Measurements from ENCODE around the gene GNS.

GNS gene

DNA sequence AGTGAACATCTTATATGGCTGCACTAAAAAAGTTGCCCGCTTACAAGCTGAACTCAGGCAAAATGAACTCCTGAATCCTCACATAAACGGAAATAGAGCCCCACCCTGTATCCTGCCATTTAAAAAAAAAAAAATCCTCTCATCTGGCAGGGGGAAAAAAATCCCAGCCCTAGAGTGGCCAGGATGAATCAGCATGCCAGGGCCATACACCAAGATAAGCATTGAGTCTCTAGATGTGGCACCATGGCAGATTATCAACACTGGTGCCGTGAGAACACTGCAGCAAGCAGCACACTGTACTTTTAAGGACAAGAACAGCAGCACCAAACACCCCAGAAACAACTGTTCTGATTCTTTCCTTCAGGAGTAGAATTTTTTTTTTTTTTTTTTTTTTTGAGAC, 83.4 kb downstream of the GNS start:
- no peak for DNase-seq (ENCODE audit: low read depth in 2 of 3, low spot score in 2 of 3)

DNA sequence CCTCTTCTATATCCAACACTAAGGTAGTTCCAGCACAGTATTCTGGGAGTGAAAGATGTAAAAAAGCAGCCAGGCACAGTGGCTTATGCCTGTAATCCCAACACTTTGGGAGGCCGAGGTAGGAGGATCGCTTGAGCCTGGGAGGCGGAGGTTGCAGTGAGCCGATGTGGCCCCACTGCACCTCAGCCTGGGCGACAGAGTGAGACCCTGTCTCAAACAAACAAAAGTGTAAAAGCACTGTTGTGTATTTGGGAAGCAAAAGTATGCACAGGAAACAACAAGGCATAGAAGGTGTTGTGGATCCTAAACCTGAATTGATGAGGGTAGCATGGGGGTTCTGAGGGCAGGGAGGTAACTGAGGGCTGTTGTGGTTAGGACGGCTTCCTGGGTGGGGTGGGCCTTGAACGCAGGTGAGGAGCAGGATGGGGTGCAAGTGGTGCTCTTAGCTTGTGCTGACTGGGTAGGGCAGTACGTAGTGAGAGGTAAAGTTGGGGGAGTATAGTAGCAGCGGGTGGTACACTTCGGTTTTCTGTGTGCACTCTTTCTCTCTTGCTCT, 84.8 kb downstream of the GNS start:
- DNase-seq (ENCODE audit: low read depth in 2 of 3, low spot score in 2 of 3) = no peak

DNA sequence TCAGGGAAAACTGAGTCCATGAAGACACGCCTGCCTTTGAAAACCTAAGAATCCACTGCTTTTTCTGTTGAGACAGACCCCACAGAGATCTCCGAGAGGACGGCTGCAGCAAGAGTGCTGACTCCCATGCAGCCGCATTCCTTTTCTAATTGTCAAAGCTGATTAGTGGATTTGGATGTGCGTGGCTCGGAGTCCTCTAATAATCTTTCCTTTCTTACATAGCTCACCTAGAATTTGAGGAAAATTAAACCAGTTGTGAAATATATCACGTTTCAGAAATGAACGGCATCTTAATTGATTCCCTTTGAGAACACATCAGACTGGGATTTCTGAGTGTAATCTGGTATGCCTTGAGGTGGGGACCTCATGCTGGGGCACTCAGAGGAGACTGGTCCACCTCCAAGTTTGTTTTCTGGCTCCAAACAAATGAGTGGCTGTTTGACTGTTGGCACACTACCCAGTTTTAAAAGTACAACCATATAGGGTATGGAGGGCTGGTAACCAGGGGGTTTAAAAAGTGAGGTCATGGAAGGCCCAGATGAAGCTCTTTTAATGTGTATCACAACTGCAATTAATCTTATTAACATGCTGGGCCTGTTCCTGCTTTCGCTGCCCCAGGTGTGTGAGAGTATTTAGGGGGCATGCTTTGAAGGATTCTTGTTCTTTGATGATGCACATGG, 85.6 kb downstream of the GNS start:
- no peak for DNase-seq (ENCODE audit: low read depth in 2 of 3, low spot score in 2 of 3)

DNA sequence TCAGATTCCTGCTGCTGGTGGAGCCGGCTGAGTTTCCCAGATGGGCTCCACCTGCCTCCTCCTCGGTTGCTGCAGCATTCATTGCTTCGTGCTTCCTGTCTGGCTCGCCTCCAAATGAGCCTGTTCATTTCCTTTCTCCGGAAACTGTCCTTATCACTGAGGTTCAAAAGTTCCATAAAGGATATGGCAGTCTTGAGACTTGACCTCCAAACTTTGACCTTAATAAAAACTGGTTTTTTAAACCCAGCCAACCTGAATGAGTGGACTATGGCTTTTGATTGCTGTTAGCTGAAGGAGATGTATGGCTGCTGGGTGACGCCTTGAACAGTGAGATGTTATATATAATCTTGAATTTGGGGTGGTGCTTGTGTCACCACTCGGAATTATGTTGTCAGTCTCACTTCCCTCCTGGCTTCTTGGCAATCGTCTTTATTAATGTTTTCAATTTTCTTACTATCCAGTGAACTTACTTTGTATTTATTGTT, 86.2 kb downstream of the GNS start:
- no peak for DNase-seq (ENCODE audit: low read depth in 2 of 3, low spot score in 2 of 3)

DNA sequence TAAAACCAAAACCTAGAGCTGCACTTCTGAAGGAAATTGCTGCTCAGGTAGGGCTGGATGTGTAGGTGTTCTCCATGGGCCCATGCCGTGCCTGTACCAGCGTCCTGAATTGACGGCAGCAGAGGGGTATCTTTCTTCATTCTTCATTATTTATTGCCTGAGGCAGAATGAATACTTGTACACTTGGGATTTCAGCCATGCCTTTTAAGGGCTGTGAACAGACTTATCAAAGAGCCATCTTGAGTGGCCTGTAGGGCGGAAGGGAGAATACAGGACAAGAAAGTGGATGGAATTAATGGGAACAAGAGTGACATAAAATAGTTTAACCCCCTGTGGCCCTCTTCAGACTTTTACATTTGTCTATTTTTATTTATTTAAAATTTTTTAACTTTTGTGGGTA, 87.5 kb downstream of the GNS start:
- DNase-seq (ENCODE audit: low read depth in 2 of 3, low spot score in 2 of 3) = no peak

DNA sequence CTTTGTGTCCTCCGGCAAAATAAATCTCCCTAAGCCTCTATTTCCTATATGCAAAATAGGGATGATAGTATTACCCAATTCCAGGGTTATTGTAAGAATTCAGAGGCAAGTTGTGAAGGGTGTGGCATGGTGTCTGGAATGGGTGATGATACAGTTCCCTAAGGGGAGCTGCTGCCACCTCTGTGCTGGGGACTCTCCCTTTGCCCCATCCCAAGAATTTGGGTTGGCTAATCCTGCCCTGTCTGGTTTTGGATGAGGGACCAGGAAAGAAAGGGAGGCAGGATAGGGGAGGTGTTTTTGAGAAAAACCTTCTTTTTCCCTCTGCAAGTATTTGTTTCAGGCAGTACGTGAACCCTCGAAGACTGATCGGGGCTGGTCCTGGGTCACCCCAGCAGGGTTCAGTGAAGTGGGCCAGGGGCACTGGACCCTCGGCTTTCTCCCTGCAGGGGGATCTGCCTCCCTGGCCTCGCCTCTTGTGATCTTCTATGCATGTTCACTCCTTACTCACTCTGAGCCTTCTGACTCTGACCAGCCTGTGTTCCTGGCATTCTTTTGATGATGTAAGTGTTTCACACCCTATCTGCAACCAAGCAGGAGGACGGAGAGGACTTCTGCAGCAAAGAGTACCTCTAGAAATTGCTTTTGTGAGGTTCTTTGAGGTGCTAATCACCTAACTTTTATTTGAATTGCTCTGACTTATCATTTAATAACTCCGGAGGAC, 88.1 kb downstream of the GNS start:
- no peak for DNase-seq (ENCODE audit: low read depth in 2 of 3, low spot score in 2 of 3)

DNA sequence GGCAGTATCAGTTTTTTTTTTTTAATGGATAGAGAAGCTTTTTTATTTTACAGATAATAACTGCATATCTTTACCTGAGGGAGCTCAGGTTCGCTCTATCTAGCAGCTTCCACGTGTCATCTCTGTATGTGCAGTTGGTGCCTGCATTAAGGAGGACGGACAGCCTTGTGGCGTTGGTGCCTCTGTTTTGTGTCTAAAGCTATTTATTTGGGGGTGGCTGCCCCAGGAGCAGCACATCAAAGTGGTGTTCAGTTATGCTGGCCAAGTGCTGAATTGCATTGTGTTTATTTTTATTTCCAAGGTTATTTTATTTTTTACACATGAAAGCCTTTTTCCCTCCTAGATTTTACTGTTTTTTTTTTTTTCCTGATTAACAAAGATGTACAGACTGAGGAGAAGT, 89.2 kb downstream of the GNS start:
- no peak for DNase-seq (ENCODE audit: low read depth in 2 of 3, low spot score in 2 of 3)

DNA sequence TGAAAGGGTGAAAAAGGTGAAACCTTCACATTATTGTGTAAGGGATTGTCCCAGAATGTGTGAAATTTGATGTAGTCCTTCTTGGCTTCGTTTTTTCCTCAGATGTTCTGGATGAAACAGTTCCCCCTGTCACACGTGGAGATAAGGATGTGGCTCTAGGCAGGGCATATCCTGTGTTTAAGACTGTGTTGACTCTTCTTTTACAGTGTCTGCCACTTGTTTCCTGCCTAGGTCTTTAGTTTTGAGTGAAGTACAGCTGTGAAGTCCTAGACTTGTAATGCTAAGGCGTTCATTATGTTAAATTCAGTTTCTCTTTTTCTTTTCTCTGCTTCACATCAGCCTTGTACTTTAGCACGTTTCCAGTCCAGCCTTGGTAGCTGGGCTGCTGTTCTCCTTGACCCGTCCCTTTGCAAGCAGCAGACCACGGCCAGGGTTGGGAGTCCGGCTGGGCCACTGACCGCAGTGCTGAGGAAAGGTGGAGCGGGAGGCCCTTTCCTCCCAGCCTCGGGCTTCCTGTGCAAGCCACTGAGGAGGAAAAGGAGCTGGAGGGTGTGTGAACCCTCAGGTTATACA, 89.8 kb downstream of the GNS start:
- DNase-seq (ENCODE audit: low read depth in 2 of 3, low spot score in 2 of 3) = no peak

DNA sequence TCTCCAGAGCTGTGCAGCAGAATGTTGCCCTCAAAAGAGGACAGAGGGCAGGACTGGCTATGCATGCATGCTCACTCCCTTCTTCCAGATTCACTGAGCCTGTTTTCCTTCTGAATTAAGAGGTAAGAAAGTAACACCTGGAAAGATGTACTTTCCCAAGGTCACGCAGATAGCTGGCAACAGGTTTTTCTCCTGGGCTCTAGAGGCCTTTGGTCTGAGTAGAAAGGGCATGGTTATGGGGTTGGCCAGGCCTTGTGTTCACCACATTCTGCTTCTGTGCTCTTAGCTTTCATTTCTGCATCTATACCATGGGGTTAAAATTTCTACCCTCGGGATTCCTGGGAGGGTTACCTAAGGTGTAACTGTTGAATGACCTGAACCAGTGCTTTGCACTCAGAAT, 91.4 kb downstream of the GNS start:
- no peak for DNase-seq (ENCODE audit: low read depth in 2 of 3, low spot score in 2 of 3)

DNA sequence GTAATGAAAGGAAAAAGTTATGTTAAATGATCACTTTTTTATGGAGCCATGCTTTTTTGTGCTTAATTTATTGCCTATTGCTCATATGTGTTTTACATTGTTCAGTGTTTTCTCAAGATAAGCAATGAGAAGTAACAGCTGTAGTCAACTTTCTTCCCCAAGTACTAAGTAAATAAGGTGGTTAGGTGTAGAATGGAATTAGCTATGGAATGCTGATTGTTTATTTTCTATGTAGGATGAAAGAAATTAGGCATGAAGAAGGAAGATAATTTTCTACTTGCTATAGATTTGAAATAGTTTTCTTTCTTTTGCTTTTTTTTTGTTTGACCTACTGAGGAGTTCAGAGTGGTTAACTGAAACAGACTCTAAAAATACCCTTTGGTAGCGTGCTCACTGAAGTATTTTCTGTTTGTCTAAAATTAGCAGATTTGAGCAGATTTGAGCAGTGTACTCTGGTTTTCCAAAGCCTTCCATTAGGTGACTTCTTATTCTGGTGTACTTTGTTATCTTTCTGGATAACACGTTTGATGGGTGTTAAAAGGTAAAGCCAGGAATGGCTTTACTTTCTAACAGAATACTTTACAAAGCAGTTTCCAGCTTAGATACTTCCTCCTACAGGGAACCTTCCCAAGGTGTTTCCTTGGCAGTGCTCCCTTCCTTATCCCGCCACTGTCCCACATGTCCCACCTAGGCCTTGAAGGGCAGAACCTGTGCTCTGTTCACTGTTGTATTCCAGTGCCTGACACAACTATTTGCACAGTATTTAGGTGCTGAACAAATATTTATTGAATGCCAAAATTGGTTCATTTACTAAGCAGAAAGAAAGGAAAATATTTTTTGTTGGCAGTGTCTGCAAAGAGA, 92.9 kb downstream of the GNS start:
- DNase-seq (ENCODE audit: low read depth in 2 of 3, low spot score in 2 of 3) = no peak

DNA sequence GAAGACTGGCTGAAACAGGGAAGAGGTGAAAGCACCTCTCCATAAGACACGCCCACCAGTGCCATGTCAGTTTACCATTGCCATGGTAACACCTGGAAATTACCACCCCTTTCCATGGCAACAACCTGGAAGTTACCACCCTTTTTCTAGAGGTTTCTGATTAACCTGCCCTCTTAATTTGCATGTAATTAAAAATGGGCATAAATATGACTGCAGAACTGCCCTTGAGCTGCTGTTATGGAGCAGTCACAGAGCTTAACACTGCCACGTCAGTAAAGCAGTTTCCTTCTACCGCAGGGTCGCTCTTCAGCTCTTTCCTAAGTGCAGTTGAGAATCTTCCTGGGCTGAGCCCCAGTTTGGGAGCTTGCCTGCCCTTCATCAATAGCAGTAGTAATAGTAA, 93.7 kb downstream of the GNS start:
- DNase-seq (ENCODE audit: low read depth in 2 of 3, low spot score in 2 of 3) = no peak

Data from activated CD8-positive, alpha-beta memory T cell treated with anti-CD3 and anti-CD28 coated beads for 48 hours (primary cell).